HG03103 (cell line): Measurements from ENCODE around the gene ADARB1.

Experiments used
- ATAC-seq: cut with Tn5 transposase; IDR thresholded peaks from one replicate; pipeline ENCODE4 v1.9.1; 2021; ENCODE audit warnings: low read depth; ENCODE audit not compliant: unreplicated experiment

ADARB1 gene

GRCh38 chr21:45187646-45188045 is 113.3 kb downstream of the ADARB1 start:
- ATAC-seq, result no peak

GRCh38 chr21:45190013-45190412 is 115.6 kb downstream of the ADARB1 start:
- ATAC-seq, result no peak

GRCh38 chr21:45192332-45192731 is 118.0 kb downstream of the ADARB1 start:
- ATAC-seq, result no peak

GRCh38 chr21:45196620-45197019 is 122.2 kb downstream of the ADARB1 start:
- no peak for ATAC-seq

- no peak for ATAC-seq
Measured at GRCh38 chr21:45199201-45199600, 124.8 kb downstream of the ADARB1 start.

GRCh38 chr21:45200031-45200430 is 125.7 kb downstream of the ADARB1 start:
- ATAC-seq, result no peak

- ATAC-seq, result no peak
Measured at GRCh38 chr21:45200581-45201296, 126.4 kb downstream of the ADARB1 start.

GRCh38 chr21:45202344-45202743 is 128.0 kb downstream of the ADARB1 start:
- no peak for ATAC-seq

- no peak for ATAC-seq
Measured at GRCh38 chr21:45202889-45203288, 128.5 kb downstream of the ADARB1 start.

- ATAC-seq, result no peak
Measured at GRCh38 chr21:45203983-45204382, 129.6 kb downstream of the ADARB1 start.

- ATAC-seq, result no peak
Measured at GRCh38 chr21:45204395-45204794, 130.0 kb downstream of the ADARB1 start.

- ATAC-seq, result no peak
Measured at GRCh38 chr21:45207839-45208626, 133.7 kb downstream of the ADARB1 start.

GRCh38 chr21:45208627-45208951 is 134.2 kb downstream of the ADARB1 start:
- ATAC-seq, result no peak

- ATAC-seq, result no peak
Measured at GRCh38 chr21:45209046-45209445, 134.7 kb downstream of the ADARB1 start.

- no peak for ATAC-seq
Measured at GRCh38 chr21:45209685-45210284, 135.4 kb downstream of the ADARB1 start.

- no peak for ATAC-seq
Measured at GRCh38 chr21:45210461-45210983, 136.1 kb downstream of the ADARB1 start.

GRCh38 chr21:45211661-45212060 is 137.3 kb downstream of the ADARB1 start:
- ATAC-seq, result no peak

- ATAC-seq, result no peak
Measured at GRCh38 chr21:45213392-45213791, 139.0 kb downstream of the ADARB1 start.

- no peak for ATAC-seq
Measured at GRCh38 chr21:45215213-45215612, 140.8 kb downstream of the ADARB1 start.

GRCh38 chr21:45217010-45217409 is 142.6 kb downstream of the ADARB1 start:
- ATAC-seq, result no peak

- ATAC-seq, result no peak
Measured at GRCh38 chr21:45219517-45219916, 145.1 kb downstream of the ADARB1 start.
